B cell (primary cell): ENCODE measurements around the gene TPSAB1. TPM values are rescaled to one million over a fixed set of nuclear protein-coding genes. Genes with fewer than 3 reads are reported as not detected.

ENCODE experiments used
- ATAC-seq: fragments of 200-7000 bp; cut with Tn5 transposase; one replicate; pipeline ENCODE4 v1.10.0; 2021; ENCODE audit warnings: low read depth, mild to moderate bottlenecking, moderate number of reproducible peaks, moderate library complexity
- CTCF ChIA-PET: fragments of 350-600 bp; sonication (Branson Sonifier 250); formaldehyde crosslinking; loops from one replicate; lab custom pipeline; 2021; ENCODE audit warnings: antibody characterized with exemption, inconsistent platforms; lab: Charles Lee
- POLR2A ChIA-PET: fragments of 350-600 bp; sonication (Branson Sonifier 250); formaldehyde crosslinking; loops from one replicate; lab custom pipeline; 2021; ENCODE audit warnings: antibody characterized with exemption; lab: Charles Lee
- DNase-seq: peaks from one replicate; pipeline ENCODE4 v3.0.0; 2013
- H2AFZ ChIP-seq: 2 replicates; pipeline ENCODE4 v1.6.1; 2012; ENCODE audit warnings: mild to moderate bottlenecking, low read depth, low read length; ENCODE audit not compliant: insufficient read depth, poor library complexity, severe bottlenecking
- H3K27ac ChIP-seq, 2 donors: 1 replicate in 1 of 2; 2 replicates in 1 of 2; pipeline ENCODE4 v1.5.1; 2012 to 2013; ENCODE audit warnings: low read length in 2 of 2, mild to moderate bottlenecking in 2 of 2, moderate library complexity in 1 of 2
- H3K27me3 ChIP-seq, 4 experiments: fragments of 200-600 bp in 1 of 4; sonication (generic) in 1 of 4; replicated peaks in 1 of 4; 1 replicate in 2 of 4; 2 replicates in 2 of 4; pipeline versions ENCODE4 v1.6.1 to v1.7.0; 2013 to 2016; ENCODE audit warnings: low read length in 3 of 4, mild to moderate bottlenecking in 2 of 4, mixed read lengths in 1 of 4, moderate library complexity in 1 of 4; ENCODE audit not compliant: insufficient read depth in 4 of 4, control insufficient read depth in 3 of 4; ENCODE audit errors: control extremely low read depth in 1 of 4
- H3K36me3 ChIP-seq, 2 experiments: replicated peaks in 1 of 2; 1 replicate in 1 of 2; 2 replicates in 1 of 2; pipeline versions ENCODE4 v1.6.1 to v1.7.1; 2013; ENCODE audit warnings: low read length in 1 of 2; ENCODE audit not compliant: insufficient read depth in 2 of 2, control insufficient read depth in 1 of 2; ENCODE audit errors: control extremely low read depth in 1 of 2, extremely low read depth in 1 of 2
- H3K4me1 ChIP-seq, 2 donors: fragments of 200-600 bp in 1 of 2; sonication (generic) in 1 of 2; 1 replicate in 1 of 2; 2 replicates in 1 of 2; pipeline versions ENCODE4 v1.5.1 to v1.6.1; 2013 to 2017; ENCODE audit warnings: low read length in 2 of 2; ENCODE audit not compliant: control insufficient read depth in 2 of 2, insufficient read depth in 2 of 2
- H3K4me2 ChIP-seq: replicated peaks from 2 replicates; pipeline ENCODE3; 2012; ENCODE audit warnings: mild to moderate bottlenecking, low read depth, low read length; ENCODE audit not compliant: poor library complexity, severe bottlenecking
- H3K4me3 ChIP-seq, 5 experiments: fragments of 200-600 bp in 1 of 5; sonication (generic) in 1 of 5; 1 replicate in 3 of 5; 2 replicates in 2 of 5; pipeline versions ENCODE4 v1.5.1 to v1.7.0; 2011 to 2016; ENCODE audit warnings: low read length in 4 of 5, mild to moderate bottlenecking in 4 of 5, low read depth in 2 of 5, control low read depth in 1 of 5, moderate library complexity in 1 of 5; ENCODE audit not compliant: insufficient read depth in 1 of 5; ENCODE audit errors: control extremely low read depth in 1 of 5, extremely low read depth in 1 of 5
- H3K79me2 ChIP-seq: fragments of 200-600 bp; sonication (generic); one replicate; pipeline ENCODE4 v1.6.0; 2016; ENCODE audit warnings: low read length; ENCODE audit not compliant: control insufficient read depth, insufficient read depth
- H3K9ac ChIP-seq: fragments of 200-600 bp; sonication (generic); 2 replicates; pipeline ENCODE4 v1.6.1; 2017; ENCODE audit warnings: mild to moderate bottlenecking, low read length, moderate library complexity
- H3K9me3 ChIP-seq, 3 donors: one replicate each; pipeline versions ENCODE4 v1.6.1 to v1.7.1; 2013; ENCODE audit warnings: low read length in 2 of 3; ENCODE audit not compliant: control insufficient read depth in 2 of 3, insufficient read depth in 1 of 3; ENCODE audit errors: control extremely low read depth in 1 of 3
- H4K20me1 ChIP-seq: 2 replicates; pipeline ENCODE4 v1.6.0; 2012; ENCODE audit warnings: mild to moderate bottlenecking, low read length; ENCODE audit not compliant: insufficient read depth, control insufficient read depth, poor library complexity, severe bottlenecking
- H3K27ac Mint-ChIP-seq: one replicate; pipeline ENCODE4 v1.8.0; 2021; ENCODE audit warnings: mixed read lengths
- H3K27me3 Mint-ChIP-seq: one replicate; pipeline ENCODE4 v1.8.0; 2021; ENCODE audit warnings: mixed read lengths
- H3K4me1 Mint-ChIP-seq: one replicate; pipeline ENCODE4 v1.8.0; 2021; ENCODE audit warnings: mixed read lengths
- H3K4me3 Mint-ChIP-seq: one replicate; pipeline ENCODE4 v1.8.0; 2021; ENCODE audit warnings: mixed read lengths
- H3K9me3 Mint-ChIP-seq: one replicate; pipeline ENCODE4 v1.8.0; 2022; ENCODE audit warnings: mixed read lengths; ENCODE audit not compliant: insufficient read depth
- EZH2 ChIP-seq: IDR thresholded peaks from 2 replicates; pipeline ENCODE4 v1.6.1; 2012; ENCODE audit warnings: borderline replicate concordance, low read depth, mild to moderate bottlenecking, moderate library complexity, low read length; ENCODE audit not compliant: insufficient read depth, poor library complexity, severe bottlenecking
- whole genome bisulfite sequencing: methylation state at CpG from one replicate; pipeline ENCODE4 v1.1.5; 2013; ENCODE audit warnings: missing lambda C conversion rate; ENCODE audit not compliant: insufficient coverage; 5-methylcytosine and 5-hydroxymethylcytosine counted together
- intact Hi-C: fragments of 100-400 bp; cut with micrococcal nuclease; formaldehyde crosslinking; loops from one replicate; pipeline ENCODE4 v1.10.0; 2022
- polyA plus RNA-seq: library from polyadenylated mRNA; depleted of rRNA; stranded (reverse); fragments of >200 nt; gene quantifications from 2 replicates; pipeline ENCODE4 v1.2.3, GENCODE V29; 2012
- total RNA-seq, 2 donors: library from RNA; stranded (reverse); fragments of 120-200 nt in 1 of 2; gene quantifications; 1 replicate in 1 of 2; 2 replicates in 1 of 2; pipeline versions ENCODE4 v1.2.3 to v1.2.4, GENCODE V29; 2013 to 2022
- TF ChIP-seq, protein P1 (sequence below): fragments of 200-600 bp; IDR thresholded peaks from one replicate; pipeline ENCODE4 v1.8.0; 2022; ENCODE audit warnings: antibody characterized with exemption, mild to moderate bottlenecking

The TPSAB1 gene
- total and polyA plus RNA-seq, 2 donors (not counting 1 experiment from before 2014, with no cell fraction given), result not detected

DNA sequence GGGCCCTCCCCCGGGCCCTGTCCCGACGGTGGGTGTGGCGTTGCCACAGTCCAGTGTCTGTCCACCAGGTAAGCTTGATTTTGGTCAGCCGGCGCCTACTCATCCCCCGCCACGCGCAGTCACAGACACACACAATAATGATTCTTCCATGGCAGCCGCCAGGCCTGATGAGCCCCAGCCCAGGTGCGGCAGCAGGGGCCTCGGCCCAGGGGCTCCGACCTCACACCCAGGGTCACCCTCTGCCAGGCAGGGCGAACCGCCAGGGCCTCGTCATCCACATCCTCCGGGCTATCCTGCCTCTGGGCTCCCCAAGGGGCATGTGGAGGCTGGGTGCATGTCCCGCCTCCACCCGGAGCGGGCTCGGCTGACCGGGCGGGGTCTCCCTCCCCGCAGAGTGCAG lies 23.0 kb upstream of the TPSAB1 start:
- no peaks in the 10 kb centered on the region for H3K4me1 ChIP-seq
- Mint-ChIP-seq H3K27ac (no peak overlapping the region), H3K9me3 (no peaks in the 10 kb centered on the region), H3K4me3 (no peak overlapping the region), H3K4me1 (no peaks in the 10 kb centered on the region), H3K27me3 (no peaks in the 10 kb centered on the region)
- no peaks in the 10 kb centered on the region for H3K79me2 ChIP-seq
- no peak overlapping the region for H3K4me2 ChIP-seq
- no peak for ATAC-seq
- WGBS, result 93% methylated on average over 24 of the region's 24 CpGs
- no peaks in the 10 kb centered on the region for H4K20me1 ChIP-seq
- H3K27ac ChIP-seq, result no peak overlapping the region
- POLR2A ChIA-PET, result no interaction called here
- H3K9ac ChIP-seq, result no peak overlapping the region
- H2AFZ ChIP-seq, result no peak overlapping the region
- intact Hi-C loops, result no loop called here
- TF ChIP-seq EZH2, result no peak
- TF ChIP-seq, protein P1, sequence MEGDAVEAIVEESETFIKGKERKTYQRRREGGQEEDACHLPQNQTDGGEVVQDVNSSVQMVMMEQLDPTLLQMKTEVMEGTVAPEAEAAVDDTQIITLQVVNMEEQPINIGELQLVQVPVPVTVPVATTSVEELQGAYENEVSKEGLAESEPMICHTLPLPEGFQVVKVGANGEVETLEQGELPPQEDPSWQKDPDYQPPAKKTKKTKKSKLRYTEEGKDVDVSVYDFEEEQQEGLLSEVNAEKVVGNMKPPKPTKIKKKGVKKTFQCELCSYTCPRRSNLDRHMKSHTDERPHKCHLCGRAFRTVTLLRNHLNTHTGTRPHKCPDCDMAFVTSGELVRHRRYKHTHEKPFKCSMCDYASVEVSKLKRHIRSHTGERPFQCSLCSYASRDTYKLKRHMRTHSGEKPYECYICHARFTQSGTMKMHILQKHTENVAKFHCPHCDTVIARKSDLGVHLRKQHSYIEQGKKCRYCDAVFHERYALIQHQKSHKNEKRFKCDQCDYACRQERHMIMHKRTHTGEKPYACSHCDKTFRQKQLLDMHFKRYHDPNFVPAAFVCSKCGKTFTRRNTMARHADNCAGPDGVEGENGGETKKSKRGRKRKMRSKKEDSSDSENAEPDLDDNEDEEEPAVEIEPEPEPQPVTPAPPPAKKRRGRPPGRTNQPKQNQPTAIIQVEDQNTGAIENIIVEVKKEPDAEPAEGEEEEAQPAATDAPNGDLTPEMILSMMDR, result no peak
- no peaks in the 10 kb centered on the region for H3K36me3 ChIP-seq
- no peaks in the 10 kb centered on the region for H3K9me3 ChIP-seq
- no peaks in the 10 kb centered on the region for H3K27me3 ChIP-seq
- DNase-seq, result no peak
- H3K4me3 ChIP-seq, result no peak overlapping the region
- CTCF ChIA-PET, result no interaction called here

DNA sequence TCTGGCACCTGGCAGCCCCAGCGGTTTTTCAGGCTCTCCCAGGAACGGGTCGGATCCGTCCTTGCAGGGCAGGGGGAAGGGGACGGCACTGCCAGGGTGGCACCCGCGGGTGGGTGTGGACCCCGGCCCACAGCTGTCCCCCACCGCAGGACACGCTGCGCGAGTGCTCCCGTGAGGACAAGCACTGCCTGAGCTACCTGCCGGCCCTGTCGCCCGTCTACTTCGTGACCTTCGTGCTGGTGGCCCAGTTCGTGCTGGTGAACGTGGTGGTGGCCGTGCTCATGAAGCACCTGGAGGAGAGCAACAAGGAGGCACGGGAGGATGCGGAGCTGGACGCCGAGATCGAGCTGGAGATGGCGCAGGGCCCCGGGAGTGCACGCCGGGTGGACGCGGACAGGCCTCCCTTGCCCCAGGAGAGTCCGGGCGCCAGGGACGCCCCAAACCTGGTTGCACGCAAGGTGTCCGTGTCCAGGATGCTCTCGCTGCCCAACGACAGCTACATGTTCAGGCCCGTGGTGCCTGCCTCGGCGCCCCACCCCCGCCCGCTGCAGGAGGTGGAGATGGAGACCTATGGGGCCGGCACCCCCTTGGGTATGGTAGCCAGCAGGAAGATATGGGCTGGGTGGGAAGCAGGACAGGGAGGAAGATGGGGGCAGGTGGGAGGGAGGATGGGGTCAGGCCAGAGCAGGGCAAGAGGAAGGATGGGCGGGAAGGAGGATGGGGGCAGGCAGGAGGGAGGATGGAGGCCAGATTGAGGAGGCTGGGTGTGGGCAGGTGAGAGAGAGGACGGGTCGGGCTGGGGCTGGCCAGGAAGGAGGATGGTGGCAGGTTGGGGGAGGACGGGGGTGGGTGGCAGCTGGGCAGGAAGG lies 22.2 kb upstream of the TPSAB1 start:
- H3K9me3 Mint-ChIP-seq, result no peaks in the 10 kb centered on the region
- H3K9me3 ChIP-seq, result no peaks in the 10 kb centered on the region
- no peak overlapping the region for H3K27ac ChIP-seq
- no peaks in the 10 kb centered on the region for H3K27me3 Mint-ChIP-seq
- POLR2A ChIA-PET, result no interaction called here
- no peak overlapping the region for H3K4me2 ChIP-seq
- no peaks in the 10 kb centered on the region for H3K79me2 ChIP-seq
- CTCF ChIA-PET, result no interaction called here
- WGBS, result 89% methylated on average over 48 of the region's 49 CpGs
- H4K20me1 ChIP-seq, result no peaks in the 10 kb centered on the region
- no peak overlapping the region for H3K4me3 Mint-ChIP-seq
- H3K4me1 Mint-ChIP-seq, result no peaks in the 10 kb centered on the region
- H3K9ac ChIP-seq, result no peak overlapping the region
- DNase-seq (no peak), ATAC-seq (no peak)
- no peak for TF ChIP-seq EZH2
- TF ChIP-seq, protein P1, result no peak
- H3K27ac Mint-ChIP-seq, result no peak overlapping the region
- no peak overlapping the region for H3K4me3 ChIP-seq
- H2AFZ ChIP-seq, result no peak overlapping the region
- H3K36me3 ChIP-seq, result no peaks in the 10 kb centered on the region
- H3K4me1 ChIP-seq, result no peaks in the 10 kb centered on the region
- intact Hi-C loops, result no loop called here
- H3K27me3 ChIP-seq, result no peaks in the 10 kb centered on the region
